ENCODE data around the gene SLC2A10. TPM values are rescaled to one million over a fixed set of nuclear protein-coding genes. Genes with fewer than 3 reads are reported as not detected.

The SLC2A10 gene
- total RNA-seq, 1 experiment from 2014 or later = 33.6 TPM

- H3K79me2 ChIP-seq (ENCODE audit: low read depth) = no peaks in the 10 kb centered on the region
- no TSS peak for BruUV-seq (replicated peaks)
- DNase-seq = no peak
- TF ChIP-seq EZH2 (IDR thresholded peaks at IDR 0.05; ENCODE audit: low read depth) (no peak), CTCF (conservative IDR thresholded peaks at IDR 0.05) (no peak)
- H3K4me2 ChIP-seq = no peak overlapping the region
- CTCF ChIA-PET = interaction anchor here (0.7 kb wide), 1 partner anchor 205 kb away, joined by 3 read pairs; no protein-coding TSS in a partner anchor
- intact Hi-C loops (cut with micrococcal nuclease; ENCODE audit: unreplicated experiment) = loop anchor here (10.0 kb wide), 1 partner anchor 153 kb away; no protein-coding TSS in a partner anchor
- H4K20me1 ChIP-seq (ENCODE audit: insufficient read depth) = no peaks in the 10 kb centered on the region
- H3F3A ChIP-seq (ENCODE audit: insufficient read depth, low read depth) = no peaks in the 10 kb centered on the region
- no peak overlapping the region for H3K4me3 ChIP-seq
- H3K4me1 ChIP-seq (replicated peaks; ENCODE audit: insufficient read depth) = no peaks in the 10 kb centered on the region
- no peaks in the 10 kb centered on the region for H3K36me3 ChIP-seq (ENCODE audit: low read depth)
- H3K27me3 ChIP-seq (ENCODE audit: insufficient read depth, low read depth) = no peaks in the 10 kb centered on the region
- POLR2A ChIA-PET (ENCODE audit: unreplicated experiment) = no interaction called here
- no peak overlapping the region for H2AFZ ChIP-seq
- no peaks in the 10 kb centered on the region for H3K9me3 ChIP-seq (ENCODE audit: insufficient read depth, low read depth)
- H3K9me2 ChIP-seq (ENCODE audit: insufficient read depth) = no peaks in the 10 kb centered on the region
- no peak overlapping the region for H3K27ac ChIP-seq
Measured at GRCh38 chr20:46761566-46761965, 52.1 kb downstream of the SLC2A10 start.

GRCh38 chr20:46764068-46764467, 54.6 kb downstream of the SLC2A10 start:
- H3K27ac ChIP-seq = no peak overlapping the region
- H3K4me2 ChIP-seq = no peak overlapping the region
- no peaks in the 10 kb centered on the region for H4K20me1 ChIP-seq (ENCODE audit: insufficient read depth)
- H3K36me3 ChIP-seq (ENCODE audit: low read depth) = no peaks in the 10 kb centered on the region
- intact Hi-C loops (cut with micrococcal nuclease; ENCODE audit: unreplicated experiment) = loop anchor here (10.0 kb wide), 1 partner anchor 151 kb away; no protein-coding TSS in a partner anchor
- ChIA-PET POLR2A (ENCODE audit: unreplicated experiment) (no interaction called here), CTCF (interaction anchor here (0.6 kb wide), 1 partner anchor 302 kb away, joined by 3 read pairs; no protein-coding TSS in a partner anchor)
- no peaks in the 10 kb centered on the region for H3K9me3 ChIP-seq (ENCODE audit: insufficient read depth, low read depth)
- H3K9me2 ChIP-seq (ENCODE audit: insufficient read depth) = no peaks in the 10 kb centered on the region
- no peaks in the 10 kb centered on the region for H3K4me1 ChIP-seq (replicated peaks; ENCODE audit: insufficient read depth)
- H3F3A ChIP-seq (ENCODE audit: insufficient read depth, low read depth) = no peaks in the 10 kb centered on the region
- DNase-seq = no peak
- no peak for TF ChIP-seq EZH2 (IDR thresholded peaks at IDR 0.05; ENCODE audit: low read depth)
- no peak for TF ChIP-seq CTCF (conservative IDR thresholded peaks at IDR 0.05)
- H3K79me2 ChIP-seq (ENCODE audit: low read depth) = no peaks in the 10 kb centered on the region
- BruUV-seq (replicated peaks) = no TSS peak
- H2AFZ ChIP-seq = no peak overlapping the region
- H3K4me3 ChIP-seq = no peak overlapping the region
- no peaks in the 10 kb centered on the region for H3K27me3 ChIP-seq (ENCODE audit: insufficient read depth, low read depth)

GRCh38 chr20:46765506-46766120, 56.2 kb downstream of the SLC2A10 start:
- BruUV-seq (replicated peaks) = no TSS peak
- Histone ChIP-seq H3K79me2 (ENCODE audit: low read depth) (no peaks in the 10 kb centered on the region), H4K20me1 (ENCODE audit: insufficient read depth) (no peaks in the 10 kb centered on the region), H3K4me2 (no peak overlapping the region), H3K36me3 (ENCODE audit: low read depth) (no peaks in the 10 kb centered on the region), H3K4me3 (no peak overlapping the region), H3K27me3 (ENCODE audit: insufficient read depth, low read depth) (no peaks in the 10 kb centered on the region), H2AFZ (no peak overlapping the region), H3K27ac (no peak overlapping the region), H3K9me3 (ENCODE audit: insufficient read depth, low read depth) (no peaks in the 10 kb centered on the region), H3K4me1 (replicated peaks; ENCODE audit: insufficient read depth) (0 out of 2 replicates have a peak, but pooled peaks cover 3% of the 10 kb centered on the region), H3F3A (ENCODE audit: insufficient read depth, low read depth) (no peaks in the 10 kb centered on the region), H3K9me2 (ENCODE audit: insufficient read depth) (no peaks in the 10 kb centered on the region)
- intact Hi-C loops (cut with micrococcal nuclease; ENCODE audit: unreplicated experiment) = loop anchor here (10.0 kb wide), 1 partner anchor 149 kb away; no protein-coding TSS in a partner anchor
- ChIA-PET POLR2A (ENCODE audit: unreplicated experiment) (no interaction called here), CTCF (interaction anchor here (0.6 to 0.7 kb wide), 2 partner anchors 29 to 537 kb away, joined by 3 to 4 read pairs; no protein-coding TSS in a partner anchor)
- no peak for TF ChIP-seq EZH2 (IDR thresholded peaks at IDR 0.05; ENCODE audit: low read depth)
- no peak for TF ChIP-seq CTCF (conservative IDR thresholded peaks at IDR 0.05)
- DNase-seq = no peak

Measured in PC-9 (cell line).